Gastrocnemius medialis (tissue), 4 donors: ENCODE results near the gene CAPN8.

Experiments used
- CTCF ChIP-seq, 5 experiments: fragments of 450-650 bp in 3 of 5; fragments of 200-600 bp in 2 of 5; sonication (generic) in 2 of 5; IDR thresholded peaks in 4 of 5; conservative IDR thresholded peaks in 1 of 5; 1 replicate in 4 of 5; 2 replicates in 1 of 5; pipeline ENCODE4 v1.5.1; 2016 to 2019; ENCODE audit warnings: antibody characterized with exemption in 5 of 5, mild to moderate bottlenecking in 3 of 5, moderate library complexity in 3 of 5
- POLR2A ChIP-seq, 2 donors: fragments of 450-650 bp; IDR thresholded peaks; one replicate each; pipeline ENCODE4 v1.6.1; 2017; ENCODE audit warnings: antibody characterized with exemption in 2 of 2, mild to moderate bottlenecking in 2 of 2, moderate library complexity in 2 of 2

GRCh38 chr1:223558512-223558911, 107.0 kb downstream of the CAPN8 start:
- TF ChIP-seq CTCF (IDR thresholded peaks at IDR 0.05 in 4 of 5, conservative IDR thresholded peaks at IDR 0.05 in 1 of 5) (no peak), POLR2A (IDR thresholded peaks at IDR 0.05) (no peak)
